ENCODE results near the gene GPR65. TPM values are rescaled to one million over a fixed set of nuclear protein-coding genes. Genes with fewer than 3 reads are reported as not detected.

Gene GPR65
- total RNA-seq, 3 donors from 2014 or later (not counting 1 experiment from before 2014, with no cell fraction given): 37.6 to 47.4 (median 40.3) TPM

DNA sequence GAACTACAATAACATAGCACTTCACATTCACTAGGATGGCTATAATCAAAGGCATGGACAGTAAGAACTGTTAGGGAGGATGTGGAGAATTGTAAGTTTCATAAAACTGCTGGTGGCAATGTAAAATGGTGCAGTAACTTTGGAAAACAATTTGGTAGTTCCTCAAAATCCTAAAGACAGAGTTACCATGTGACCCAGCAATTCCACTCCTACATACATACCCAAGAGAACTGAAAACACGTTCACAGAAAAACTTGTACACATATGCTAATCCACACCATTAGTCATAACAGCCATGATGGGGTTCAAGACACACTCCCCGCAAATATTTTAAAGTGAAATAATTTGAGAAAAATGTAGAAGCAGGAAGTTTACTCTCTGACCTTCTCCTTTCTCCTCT is 43.7 kb upstream of the GPR65 start:
- peak overlapping the region; percentile 92 to 98 for H3K27ac Mint-ChIP-seq
- DNase-seq (no peak), ATAC-seq (no peak)
- H3K27me3 Mint-ChIP-seq (ENCODE audit: low read depth in 2 of 2): no peaks in the 10 kb centered on the region
- Histone ChIP-seq H3K36me3 (ENCODE audit: control insufficient read depth, insufficient read depth, low read length) (peaks cover 50% of the 10 kb centered on the region), H3K4me1 (ENCODE audit: control insufficient read depth, insufficient read depth, low read length) (peaks cover 10% of the 10 kb centered on the region), H3K4me3 (ENCODE audit: low read length) (no peak overlapping the region), H3K27ac (ENCODE audit: low read length) (peak overlapping the region; percentile 79), H3K27me3 (ENCODE audit: control insufficient read depth, insufficient read depth, low read length) (no peaks in the 10 kb centered on the region), H3K9me3 (ENCODE audit: control insufficient read depth, insufficient read depth, low read length) (no peaks in the 10 kb centered on the region)
- peaks cover 27% of the 10 kb centered on the region for H3K36me3 Mint-ChIP-seq
- WGBS (ENCODE audit: insufficient coverage): 100% methylated on average over 1 of the region's 2 CpGs
- H3K9me3 Mint-ChIP-seq: peaks cover 0 to 3% of the 10 kb centered on the region in 2 donors
- peaks cover 57 to 60% of the 10 kb centered on the region in 2 donors for H3K4me1 Mint-ChIP-seq
- intact Hi-C loops (cut with micrococcal nuclease): no loop called here
- H3K4me3 Mint-ChIP-seq: peak overlapping the region; percentile 11
- no peak for TF ChIP-seq CTCF (IDR thresholded peaks at IDR 0.05)

DNA sequence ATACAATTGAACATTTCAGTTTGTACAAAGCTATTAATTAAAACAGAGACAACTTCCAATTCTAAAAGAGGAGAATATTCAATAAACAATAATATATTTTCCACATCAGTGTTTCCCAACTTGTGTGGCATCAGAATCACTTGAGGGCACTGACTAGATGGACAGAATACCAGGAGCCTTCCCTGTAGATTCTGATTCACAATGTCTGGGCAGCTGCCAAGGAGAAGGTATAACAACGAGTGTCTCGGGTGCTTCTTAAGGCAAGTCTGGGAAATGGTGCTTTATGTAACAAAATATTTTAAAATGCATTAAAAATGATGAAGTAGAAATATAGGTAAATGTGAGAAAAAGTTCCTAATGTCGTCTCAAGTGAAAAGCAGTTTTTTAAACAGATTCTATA is 38.1 kb upstream of the GPR65 start:
- Mint-ChIP-seq H3K27ac (no peak overlapping the region), H3K36me3 (peaks cover 44% of the 10 kb centered on the region)

GRCh38 chr14:87967496-87967895 is 37.4 kb upstream of the GPR65 start:
- no peak for ATAC-seq
- H3K36me3 Mint-ChIP-seq: peaks cover 44% of the 10 kb centered on the region
- H3K27ac Mint-ChIP-seq: no peak overlapping the region

More for the DNA sequence above, 38.1 kb upstream of the GPR65 start:
- H3K27me3 Mint-ChIP-seq (ENCODE audit: low read depth in 2 of 2): no peaks in the 10 kb centered on the region
- WGBS (ENCODE audit: insufficient coverage): 95% methylated on average over 2 of the region's 3 CpGs
- peaks cover 10 to 22% of the 10 kb centered on the region in 2 donors for H3K4me1 Mint-ChIP-seq
- Histone ChIP-seq H3K4me3 (ENCODE audit: low read length) (no peak overlapping the region), H3K4me1 (ENCODE audit: control insufficient read depth, insufficient read depth, low read length) (no peaks in the 10 kb centered on the region), H3K27ac (ENCODE audit: low read length) (no peak overlapping the region), H3K9me3 (ENCODE audit: control insufficient read depth, insufficient read depth, low read length) (no peaks in the 10 kb centered on the region), H3K27me3 (ENCODE audit: control insufficient read depth, insufficient read depth, low read length) (no peaks in the 10 kb centered on the region), H3K36me3 (ENCODE audit: control insufficient read depth, insufficient read depth, low read length) (peaks cover 70% of the 10 kb centered on the region)
- no peak for TF ChIP-seq CTCF (IDR thresholded peaks at IDR 0.05)
- no peak overlapping the region for H3K4me3 Mint-ChIP-seq
- H3K9me3 Mint-ChIP-seq: no peaks in the 10 kb centered on the region
- intact Hi-C loops (cut with micrococcal nuclease): no loop called here
- DNase-seq: no peak
- no peak for ATAC-seq

More at GRCh38 chr14:87967496-87967895, 37.4 kb upstream of the GPR65 start:
- Histone ChIP-seq H3K4me3 (ENCODE audit: low read length) (no peak overlapping the region), H3K9me3 (ENCODE audit: control insufficient read depth, insufficient read depth, low read length) (no peaks in the 10 kb centered on the region), H3K27ac (ENCODE audit: low read length) (no peak overlapping the region), H3K27me3 (ENCODE audit: control insufficient read depth, insufficient read depth, low read length) (no peaks in the 10 kb centered on the region), H3K4me1 (ENCODE audit: control insufficient read depth, insufficient read depth, low read length) (no peaks in the 10 kb centered on the region), H3K36me3 (ENCODE audit: control insufficient read depth, insufficient read depth, low read length) (peaks cover 68% of the 10 kb centered on the region)
- no peak overlapping the region for H3K4me3 Mint-ChIP-seq
- intact Hi-C loops (cut with micrococcal nuclease): no loop called here
- no peaks in the 10 kb centered on the region for H3K9me3 Mint-ChIP-seq
- no peak for DNase-seq
- H3K27me3 Mint-ChIP-seq (ENCODE audit: low read depth in 2 of 2): no peaks in the 10 kb centered on the region
- no peak for TF ChIP-seq CTCF (IDR thresholded peaks at IDR 0.05)
- H3K4me1 Mint-ChIP-seq: peaks cover 6 to 20% of the 10 kb centered on the region in 2 donors
